ENCODE data around the gene RBM18. TPM values are rescaled to one million over a fixed set of nuclear protein-coding genes. Genes with fewer than 3 reads are reported as not detected.

Gene RBM18
- total RNA-seq, 4 donors from 2014 or later: 2.5 to 16.9 (median 8.2) TPM

GRCh38 chr9:122287214-122287720 is 22.6 kb upstream of the RBM18 start:
- DNase-seq: no peak
- no peaks in the 10 kb centered on the region for H3K4me1 ChIP-seq
- no peaks in the 10 kb centered on the region for H3K27me3 ChIP-seq
- no peak overlapping the region for H3K27ac ChIP-seq
- intact Hi-C loops (cut with DNase I): no loop called here
- TF ChIP-seq POLR2A (IDR thresholded peaks at IDR 0.05): no peak
- TF ChIP-seq CTCF (IDR thresholded peaks at IDR 0.05): no peak
- H3K9me3 ChIP-seq: no peaks in the 10 kb centered on the region
- WGBS, 2 donors: 75 to 79% methylated on average over 1 of the region's 1 CpG
- peaks cover 8 to 100% (median 26%) of the 10 kb centered on the region in 3 donors for H3K36me3 ChIP-seq
- no peak overlapping the region for H3K4me3 ChIP-seq

- DNase-seq: no peak
- no peaks in the 10 kb centered on the region for H3K27me3 ChIP-seq
- no peaks in the 10 kb centered on the region for H3K9me3 ChIP-seq
- no peak overlapping the region for H3K27ac ChIP-seq
- peaks cover 8 to 100% (median 22%) of the 10 kb centered on the region in 3 donors for H3K36me3 ChIP-seq
- no peak for TF ChIP-seq POLR2A (IDR thresholded peaks at IDR 0.05)
- TF ChIP-seq CTCF (IDR thresholded peaks at IDR 0.05): no peak
- intact Hi-C loops (cut with DNase I): no loop called here
- no peaks in the 10 kb centered on the region for H3K4me1 ChIP-seq
- H3K4me3 ChIP-seq: no peak overlapping the region
- 84 to 85% methylated on average over 1 of the region's 1 CpG for WGBS, 2 donors
These were observed 22.1 kb upstream of the RBM18 start for GRCh38 chr9:122286764-122287163.

GRCh38 chr9:122281368-122281767 is 16.7 kb upstream of the RBM18 start:
- Histone ChIP-seq H3K27me3 (no peaks in the 10 kb centered on the region), H3K27ac (no peak overlapping the region), H3K4me3 (no peak overlapping the region), H3K36me3 (peaks cover 3 to 80% (median 12%) of the 10 kb centered on the region in 3 donors), H3K4me1 (no peaks in the 10 kb centered on the region), H3K9me3 (peaks cover 0 to 12% (median 4%) of the 10 kb centered on the region in 3 donors)
- no peak for TF ChIP-seq CTCF (IDR thresholded peaks at IDR 0.05)
- no peak for TF ChIP-seq POLR2A (IDR thresholded peaks at IDR 0.05)
- no peak for DNase-seq
- intact Hi-C loops (cut with DNase I): no loop called here
- WGBS, 2 donors: 68 to 83% methylated on average over 5 of the region's 5 CpGs

GRCh38 chr9:122277285-122277897 is 12.8 kb upstream of the RBM18 start:
- Histone ChIP-seq H3K36me3 (peaks cover 0 to 74% (median 0%) of the 10 kb centered on the region in 3 donors), H3K4me3 (no peak overlapping the region), H3K9me3 (peaks cover 0 to 12% (median 4%) of the 10 kb centered on the region in 3 donors), H3K27ac (no peak overlapping the region), H3K4me1 (peaks cover 0 to 7% (median 0%) of the 10 kb centered on the region in 3 donors), H3K27me3 (no peaks in the 10 kb centered on the region)
- DNase-seq: no peak
- TF ChIP-seq CTCF (IDR thresholded peaks at IDR 0.05) (no peak), POLR2A (IDR thresholded peaks at IDR 0.05) (no peak)
- intact Hi-C loops (cut with DNase I): no loop called here
- 91 to 98% methylated on average over 10 of the region's 10 CpGs for WGBS, 2 donors

GRCh38 chr9:122276096-122276495 is 11.5 kb upstream of the RBM18 start:
- DNase-seq: no peak

More at GRCh38 chr9:122276096-122276495, 11.5 kb upstream of the RBM18 start:
- peaks cover 0 to 12% (median 4%) of the 10 kb centered on the region in 3 donors for H3K9me3 ChIP-seq
- H3K4me1 ChIP-seq: peaks cover 0 to 11% (median 0%) of the 10 kb centered on the region in 3 donors
- no peaks in the 10 kb centered on the region for H3K27me3 ChIP-seq
- intact Hi-C loops (cut with DNase I): no loop called here
- H3K4me3 ChIP-seq: no peak overlapping the region
- H3K27ac ChIP-seq: no peak overlapping the region
- WGBS, 2 donors: 79 to 91% methylated on average over 7 of the region's 7 CpGs
- H3K36me3 ChIP-seq: peaks cover 0 to 74% (median 0%) of the 10 kb centered on the region in 3 donors
- TF ChIP-seq CTCF (IDR thresholded peaks at IDR 0.05): no peak
- no peak for TF ChIP-seq POLR2A (IDR thresholded peaks at IDR 0.05)

All from esophagus squamous epithelium (tissue), 5 donors.